Eye (tissue), 1 donor: ENCODE results near the gene CEBPG.

Source experiments
- DNase-seq: peaks from one replicate; pipeline ENCODE4 v3.0.0-alpha.2; 2015

The CEBPG gene

GRCh38 chr19:33373453-33374235 lies at the start of gene CEBPG:
TSS of gene CEBPG (plus strand) at chr19:33373709. CDS start at chr19:33379240, 5,531 bp downstream.
- DNase-seq, result peak; percentile 97

- no peak for DNase-seq
These were observed 48.9 kb upstream of the CEBPG start for GRCh38 chr19:33324628-33325027.

GRCh38 chr19:33325920-33326319 lies 47.6 kb upstream of the CEBPG start:
- no peak for DNase-seq

- no peak for DNase-seq
These were observed 44.4 kb upstream of the CEBPG start for GRCh38 chr19:33329060-33329459.

- DNase-seq, result no peak
These were observed 43.8 kb upstream of the CEBPG start for GRCh38 chr19:33329736-33330135.

GRCh38 chr19:33332248-33332647 lies 41.3 kb upstream of the CEBPG start:
- no peak for DNase-seq

- no peak for DNase-seq
These were observed 40.4 kb upstream of the CEBPG start for GRCh38 chr19:33333151-33333550.

GRCh38 chr19:33333642-33334041 lies 39.9 kb upstream of the CEBPG start:
- DNase-seq, result no peak

- no peak for DNase-seq
These were observed 39.2 kb upstream of the CEBPG start for GRCh38 chr19:33334271-33334670.

- DNase-seq, result no peak
These were observed 38.1 kb upstream of the CEBPG start for GRCh38 chr19:33335446-33335845.

- DNase-seq, result no peak
These were observed 34.2 kb upstream of the CEBPG start for GRCh38 chr19:33339016-33339984.

GRCh38 chr19:33340991-33341390 lies 32.5 kb upstream of the CEBPG start:
- no peak for DNase-seq

GRCh38 chr19:33343301-33343700 lies 30.2 kb upstream of the CEBPG start:
- DNase-seq, result no peak

- DNase-seq, result peak; percentile 75
These were observed 29.5 kb upstream of the CEBPG start for GRCh38 chr19:33343859-33344572.

GRCh38 chr19:33344573-33344925 lies 29.0 kb upstream of the CEBPG start:
- no peak for DNase-seq

- no peak for DNase-seq
These were observed 28.3 kb upstream of the CEBPG start for GRCh38 chr19:33345163-33345562.

GRCh38 chr19:33346665-33347064 lies 26.8 kb upstream of the CEBPG start:
- no peak for DNase-seq

GRCh38 chr19:33347300-33347699 lies 26.2 kb upstream of the CEBPG start:
- peak; percentile 28 for DNase-seq

GRCh38 chr19:33348301-33349010 lies 25.1 kb upstream of the CEBPG start:
- DNase-seq, result no peak

GRCh38 chr19:33349319-33350289 lies 23.9 kb upstream of the CEBPG start:
- DNase-seq, result no peak
